H9 (cell line): ENCODE data around the gene ANAPC13. TPM values are rescaled to one million over a fixed set of nuclear protein-coding genes. Genes with fewer than 3 reads are reported as not detected.

Experiments
- DNase-seq: peaks from one replicate; pipeline ENCODE4 v3.0.0-alpha.2; 2017
- H2AFZ ChIP-seq: one replicate; pipeline ENCODE4 v1.6.1; 2013; ENCODE audit warnings: mild to moderate bottlenecking, low read length, control low read depth, moderate library complexity
- H2AK5ac ChIP-seq: 2 replicates; pipeline ENCODE4 v1.6.1; 2013; ENCODE audit warnings: low read length, control low read depth, mixed read lengths; ENCODE audit not compliant: insufficient read length
- H2BK120ac ChIP-seq: one replicate; pipeline ENCODE4 v1.6.1; 2013; ENCODE audit warnings: low read depth, mild to moderate bottlenecking, low read length, control low read depth, inconsistent platforms; ENCODE audit not compliant: poor library complexity, severe bottlenecking
- H2BK12ac ChIP-seq: 2 replicates; pipeline ENCODE4 v1.6.1; 2013; ENCODE audit warnings: low read length, control low read depth, mixed read lengths, low read depth; ENCODE audit not compliant: insufficient read length
- H2BK15ac ChIP-seq: 2 replicates; pipeline ENCODE4 v1.6.1; 2013; ENCODE audit warnings: low read depth, low read length, control low read depth
- H2BK20ac ChIP-seq: one replicate; pipeline ENCODE4 v1.6.1; 2013; ENCODE audit warnings: low read depth, mild to moderate bottlenecking, low read length, control low read depth, inconsistent platforms; ENCODE audit not compliant: poor library complexity, severe bottlenecking
- H2BK5ac ChIP-seq: 2 replicates; pipeline ENCODE4 v1.6.1; 2013; ENCODE audit warnings: low read length, control low read depth, mixed read lengths; ENCODE audit not compliant: insufficient read length
- H3K14ac ChIP-seq: 2 replicates; pipeline ENCODE4 v1.6.1; 2013; ENCODE audit warnings: low read length, control low read depth; ENCODE audit not compliant: insufficient read depth
- H3K18ac ChIP-seq: 2 replicates; pipeline ENCODE4 v1.6.1; 2013; ENCODE audit warnings: low read depth, mild to moderate bottlenecking, mixed read lengths, low read length, control low read depth; ENCODE audit not compliant: insufficient read length
- H3K23ac ChIP-seq: 2 replicates; pipeline ENCODE4 v1.6.1; 2013; ENCODE audit warnings: low read length, control low read depth, mixed read lengths, low read depth; ENCODE audit not compliant: insufficient read length
- H3K23me2 ChIP-seq: 2 replicates; pipeline ENCODE4 v1.6.1; 2013; ENCODE audit warnings: low read depth, mild to moderate bottlenecking, mixed read lengths, low read length, control low read depth; ENCODE audit not compliant: insufficient read length, poor library complexity, severe bottlenecking
- H3K27ac ChIP-seq: 2 replicates; pipeline ENCODE4 v1.5.1; 2013; ENCODE audit warnings: low read length, control low read depth, mixed read lengths, low read depth; ENCODE audit not compliant: insufficient read length
- H3K27me3 ChIP-seq: 2 replicates; pipeline ENCODE4 v1.6.1; 2013; ENCODE audit warnings: low read length, control low read depth, inconsistent platforms; ENCODE audit not compliant: insufficient read depth
- H3K4ac ChIP-seq: 2 replicates; pipeline ENCODE4 v1.6.1; 2013; ENCODE audit warnings: low read depth, mild to moderate bottlenecking, control low read depth, inconsistent platforms, low read length, moderate library complexity
- H3K4me1 ChIP-seq: 2 replicates; pipeline ENCODE4 v1.6.1; 2013; ENCODE audit warnings: low read length, control low read depth, inconsistent platforms; ENCODE audit not compliant: insufficient read depth
- H3K4me2 ChIP-seq: 2 replicates; pipeline ENCODE4 v1.6.1; 2013; ENCODE audit warnings: low read length, control low read depth, mixed read lengths; ENCODE audit not compliant: insufficient read length, insufficient read depth
- H3K56ac ChIP-seq: 2 replicates; pipeline ENCODE4 v1.6.1; 2013; ENCODE audit warnings: low read depth, mild to moderate bottlenecking, mixed read lengths, low read length, control low read depth; ENCODE audit not compliant: insufficient read length
- H3K79me1 ChIP-seq: 2 replicates; pipeline ENCODE4 v1.6.1; 2013; ENCODE audit warnings: low read depth, mild to moderate bottlenecking, moderate library complexity, low read length, control low read depth, inconsistent platforms; ENCODE audit not compliant: insufficient read depth, poor library complexity, severe bottlenecking
- H3K79me2 ChIP-seq: 2 replicates; pipeline ENCODE4 v1.6.1; 2013; ENCODE audit warnings: low read length, control low read depth, inconsistent platforms; ENCODE audit not compliant: insufficient read depth
- H3K9ac ChIP-seq: 2 replicates; pipeline ENCODE4 v1.6.1; 2013; ENCODE audit warnings: low read length, control low read depth, mixed read lengths; ENCODE audit not compliant: insufficient read length; ENCODE audit errors: extremely low read depth
- H3K9me3 ChIP-seq: one replicate; pipeline ENCODE4 v1.6.1; 2013; ENCODE audit warnings: low read depth, low read length, inconsistent platforms; ENCODE audit not compliant: control insufficient read depth
- H3T11ph ChIP-seq: one replicate; pipeline ENCODE4 v1.6.1; 2013; ENCODE audit warnings: mild to moderate bottlenecking, low read length, control low read depth, inconsistent platforms
- H4K20me1 ChIP-seq: one replicate; pipeline ENCODE4 v1.6.1; 2013; ENCODE audit not compliant: control insufficient read depth, insufficient read length, insufficient read depth
- H4K5ac ChIP-seq: 2 replicates; pipeline ENCODE4 v1.6.1; 2013; ENCODE audit warnings: low read depth, mild to moderate bottlenecking, mixed read lengths, low read length, control low read depth; ENCODE audit not compliant: insufficient read length
- H4K8ac ChIP-seq: replicated peaks from 2 replicates; pipeline ENCODE4 v1.6.1; 2013; ENCODE audit warnings: low read length, control low read depth, mixed read lengths, low read depth; ENCODE audit not compliant: insufficient read length
- H4K91ac ChIP-seq: 2 replicates; pipeline ENCODE4 v1.6.1; 2013; ENCODE audit warnings: low read depth, mild to moderate bottlenecking, moderate library complexity, mixed read lengths, low read length, control low read depth; ENCODE audit not compliant: insufficient read length
- H3K27ac Mint-ChIP-seq, 3 experiments: 2 replicates in 2 of 3; 3 replicates in 1 of 3; pipeline ENCODE4 v1.8.0; 2020 to 2021; ENCODE audit warnings: mixed read lengths in 3 of 3, mild to moderate bottlenecking in 1 of 3, moderate library complexity in 1 of 3
- H3K27me3 Mint-ChIP-seq: 2 replicates; pipeline ENCODE4 v1.8.0; 2021; ENCODE audit warnings: low read depth, mild to moderate bottlenecking, moderate library complexity, mixed read lengths
- H3K36me3 Mint-ChIP-seq, 3 experiments: 2 replicates in 2 of 3; 3 replicates in 1 of 3; pipeline ENCODE4 v1.8.0; 2020 to 2021; ENCODE audit warnings: low read depth in 3 of 3, mixed read lengths in 3 of 3; ENCODE audit not compliant: insufficient read depth in 1 of 3
- H3K4me1 Mint-ChIP-seq, 2 experiments: 2 replicates each; pipeline ENCODE4 v1.8.0; 2020; ENCODE audit warnings: mixed read lengths in 2 of 2
- H3K4me3 Mint-ChIP-seq, 2 experiments: 2 replicates in 1 of 2; 3 replicates in 1 of 2; pipeline ENCODE4 v1.8.0; 2020 to 2021; ENCODE audit warnings: mild to moderate bottlenecking in 2 of 2, mixed read lengths in 2 of 2, moderate library complexity in 1 of 2
- H3K9me3 Mint-ChIP-seq, 2 experiments: 2 replicates in 1 of 2; 3 replicates in 1 of 2; pipeline ENCODE4 v1.8.0; 2020; ENCODE audit warnings: mild to moderate bottlenecking in 2 of 2, mixed read lengths in 2 of 2, moderate library complexity in 1 of 2
- WGBS: extraction: QIAGEN DNeasy Blood & Tissue Kit; methylation state at CpG from one replicate; pipeline ENCODE4 v1.1.7; 2013; ENCODE audit warnings: missing lambda C conversion rate, low lambda C conversion rate, mixed read lengths; ENCODE audit not compliant: insufficient read length; ENCODE audit errors: extremely low coverage; 5-methylcytosine and 5-hydroxymethylcytosine counted together
- total RNA-seq: library from RNA; stranded (reverse); gene quantifications from 2 replicates; pipeline ENCODE4 v1.2.1, GENCODE V29; 2021
- TF ChIP-seq, protein P1 (sequence below): fragments of 200-600 bp; sonication (generic); conservative IDR thresholded peaks from 3 replicates; pipeline ENCODE4 v1.8.0; 2021; ENCODE audit warnings: antibody characterized with exemption, mild to moderate bottlenecking

Gene ANAPC13
- total RNA-seq, 1 experiment from 2014 or later: 42.8 TPM

- no peak overlapping the region for H3K14ac ChIP-seq
- H3K4me1 Mint-ChIP-seq: peaks cover 20 to 22% of the 10 kb centered on the region in 2 experiments
- TF ChIP-seq, protein P1, sequence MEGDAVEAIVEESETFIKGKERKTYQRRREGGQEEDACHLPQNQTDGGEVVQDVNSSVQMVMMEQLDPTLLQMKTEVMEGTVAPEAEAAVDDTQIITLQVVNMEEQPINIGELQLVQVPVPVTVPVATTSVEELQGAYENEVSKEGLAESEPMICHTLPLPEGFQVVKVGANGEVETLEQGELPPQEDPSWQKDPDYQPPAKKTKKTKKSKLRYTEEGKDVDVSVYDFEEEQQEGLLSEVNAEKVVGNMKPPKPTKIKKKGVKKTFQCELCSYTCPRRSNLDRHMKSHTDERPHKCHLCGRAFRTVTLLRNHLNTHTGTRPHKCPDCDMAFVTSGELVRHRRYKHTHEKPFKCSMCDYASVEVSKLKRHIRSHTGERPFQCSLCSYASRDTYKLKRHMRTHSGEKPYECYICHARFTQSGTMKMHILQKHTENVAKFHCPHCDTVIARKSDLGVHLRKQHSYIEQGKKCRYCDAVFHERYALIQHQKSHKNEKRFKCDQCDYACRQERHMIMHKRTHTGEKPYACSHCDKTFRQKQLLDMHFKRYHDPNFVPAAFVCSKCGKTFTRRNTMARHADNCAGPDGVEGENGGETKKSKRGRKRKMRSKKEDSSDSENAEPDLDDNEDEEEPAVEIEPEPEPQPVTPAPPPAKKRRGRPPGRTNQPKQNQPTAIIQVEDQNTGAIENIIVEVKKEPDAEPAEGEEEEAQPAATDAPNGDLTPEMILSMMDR: no peak
- no peak overlapping the region for H3K4me2 ChIP-seq
- H3K9ac ChIP-seq: no peak overlapping the region
- H3K23me2 ChIP-seq: peaks cover 11% of the 10 kb centered on the region
- H2AK5ac ChIP-seq: no peak overlapping the region
- no peak overlapping the region for H3K4me3 Mint-ChIP-seq
- H2BK20ac ChIP-seq: no peak overlapping the region
- no peak overlapping the region for H2BK15ac ChIP-seq
- no peak overlapping the region for H2BK12ac ChIP-seq
- no peak overlapping the region for H4K8ac ChIP-seq
- peaks cover 2% of the 10 kb centered on the region; the same call in 1 of the 2 replicates for H3K4me1 ChIP-seq
- H3K27ac Mint-ChIP-seq: no peak overlapping the region; a peak in 1 of 7 replicates
- no peaks in the 10 kb centered on the region for H3K9me3 Mint-ChIP-seq
- H3K56ac ChIP-seq: no peak overlapping the region
- no peak overlapping the region for H3K4ac ChIP-seq
- no peaks in the 10 kb centered on the region for H3K9me3 ChIP-seq
- no peak overlapping the region for H4K91ac ChIP-seq
- H4K20me1 ChIP-seq: no peaks in the 10 kb centered on the region
- no peak overlapping the region for H3K23ac ChIP-seq
- H3K79me2 ChIP-seq: no peaks in the 10 kb centered on the region; the same call in 1 of the 2 replicates
- no peak overlapping the region for H2BK120ac ChIP-seq
- no peaks in the 10 kb centered on the region for H3K79me1 ChIP-seq
- H2AFZ ChIP-seq: no peak overlapping the region
- H3K18ac ChIP-seq: no peak overlapping the region
- WGBS: no CpG with 5 or more reads among the region's 3 CpGs
- DNase-seq: no peak
- no peak overlapping the region for H3T11ph ChIP-seq
- no peak overlapping the region for H4K5ac ChIP-seq
- H3K27me3 ChIP-seq: no peaks in the 10 kb centered on the region
- H3K36me3 Mint-ChIP-seq: peaks cover 11 to 48% (median 45%) of the 10 kb centered on the region in 3 experiments
- H2BK5ac ChIP-seq: no peak overlapping the region
- H3K27ac ChIP-seq: no peak overlapping the region
- H3K27me3 Mint-ChIP-seq: no peaks in the 10 kb centered on the region
These were observed 3.2 kb downstream of the ANAPC13 start for GRCh38 chr3:134482622-134483021.
